NCI-H2171 (cell line): Measurements from ENCODE around the gene HIVEP2.

Experiments
- DNase-seq: peaks from one replicate; lab custom pipeline; 2025; lab: John Stamatoyannopoulos, UW

Gene HIVEP2

DNA sequence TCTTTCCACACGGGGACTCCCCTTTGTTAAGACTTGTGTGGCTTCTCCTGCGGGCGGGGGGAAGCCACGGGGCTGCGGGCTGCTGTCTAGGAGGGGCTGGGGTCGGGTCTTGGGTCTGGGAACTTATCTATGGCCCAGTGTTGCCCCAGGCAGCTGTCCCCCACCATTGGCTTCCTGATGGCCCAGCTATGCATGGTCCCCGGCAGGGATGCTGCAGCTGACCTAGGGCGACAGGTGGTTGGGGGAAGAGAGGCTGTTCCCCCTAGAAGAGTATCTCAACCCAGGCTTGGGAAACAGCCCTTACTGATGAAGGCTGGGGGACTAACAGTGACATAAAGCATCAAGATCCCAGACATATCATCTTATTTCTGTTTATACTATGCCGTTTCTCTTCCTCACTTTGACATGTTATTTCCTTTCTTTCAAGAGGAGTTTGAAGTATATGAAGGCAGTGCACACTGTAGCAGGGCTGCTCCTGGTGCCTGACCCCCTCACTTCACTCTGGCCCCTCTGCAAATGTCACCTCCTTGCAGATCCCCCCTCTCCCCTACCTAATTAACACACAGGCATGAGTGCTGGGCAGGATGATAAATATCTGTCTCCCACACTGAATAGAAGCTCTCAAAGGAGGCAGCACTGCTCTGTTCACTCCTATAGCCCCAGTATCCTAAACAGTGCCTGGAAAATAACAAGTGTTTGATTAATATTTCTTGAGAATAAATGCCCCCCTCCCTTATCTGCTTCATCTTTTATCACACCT is 87.0 kb downstream of the HIVEP2 start:
- no peak for DNase-seq

DNA sequence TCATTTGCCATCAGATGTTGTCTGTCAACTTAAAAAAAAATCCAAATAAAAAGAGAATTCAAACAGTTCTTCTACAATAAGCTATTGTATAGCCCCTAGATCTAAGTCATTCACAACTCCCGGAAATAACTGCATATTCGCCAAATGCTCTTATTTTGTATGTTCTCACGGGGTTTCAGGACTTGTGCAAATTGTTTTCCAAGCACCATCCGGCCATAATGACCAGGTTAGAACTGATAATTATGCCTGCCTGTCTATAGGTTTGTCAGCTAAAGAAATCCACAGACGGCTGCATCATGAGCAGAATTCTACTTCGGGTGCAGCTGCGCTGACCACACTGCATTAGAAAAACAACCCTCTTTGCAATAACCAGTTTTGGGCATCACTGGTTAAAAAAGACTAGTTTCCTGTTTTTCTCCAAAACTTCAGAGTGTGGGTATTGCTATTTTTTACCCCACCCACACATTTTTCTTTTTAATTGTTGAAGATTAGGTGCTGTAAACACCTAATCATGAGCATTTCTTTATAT is 87.7 kb downstream of the HIVEP2 start:
- no peak for DNase-seq

DNA sequence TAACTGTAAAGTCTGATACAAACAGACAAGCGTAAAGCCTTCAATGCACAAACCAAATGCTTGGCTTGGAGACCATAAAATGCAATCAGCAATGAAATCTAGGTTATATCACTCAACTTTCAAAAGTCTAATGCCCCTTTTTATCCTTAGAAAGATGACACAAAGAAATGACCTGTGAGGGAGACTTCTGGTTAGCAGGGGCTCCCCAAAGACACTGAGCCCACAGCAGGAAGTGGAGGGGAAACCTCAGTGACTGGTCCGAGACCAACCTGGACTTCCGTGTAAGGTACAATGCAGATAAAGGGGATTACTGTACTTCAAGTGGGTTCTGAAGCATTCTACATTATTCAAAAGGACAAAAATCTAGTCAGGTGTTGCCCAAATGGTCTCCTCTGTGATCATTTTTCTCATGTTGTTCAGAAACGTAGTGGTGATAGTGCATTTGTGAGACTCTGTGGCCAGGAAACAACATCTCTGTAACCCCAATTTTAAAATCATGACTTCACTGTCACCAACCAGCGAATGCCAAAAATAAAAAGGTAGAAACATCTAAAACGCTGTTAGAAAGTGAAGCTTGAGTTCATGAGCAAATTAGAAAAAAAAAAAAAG is 88.2 kb downstream of the HIVEP2 start:
- DNase-seq, result no peak

DNA sequence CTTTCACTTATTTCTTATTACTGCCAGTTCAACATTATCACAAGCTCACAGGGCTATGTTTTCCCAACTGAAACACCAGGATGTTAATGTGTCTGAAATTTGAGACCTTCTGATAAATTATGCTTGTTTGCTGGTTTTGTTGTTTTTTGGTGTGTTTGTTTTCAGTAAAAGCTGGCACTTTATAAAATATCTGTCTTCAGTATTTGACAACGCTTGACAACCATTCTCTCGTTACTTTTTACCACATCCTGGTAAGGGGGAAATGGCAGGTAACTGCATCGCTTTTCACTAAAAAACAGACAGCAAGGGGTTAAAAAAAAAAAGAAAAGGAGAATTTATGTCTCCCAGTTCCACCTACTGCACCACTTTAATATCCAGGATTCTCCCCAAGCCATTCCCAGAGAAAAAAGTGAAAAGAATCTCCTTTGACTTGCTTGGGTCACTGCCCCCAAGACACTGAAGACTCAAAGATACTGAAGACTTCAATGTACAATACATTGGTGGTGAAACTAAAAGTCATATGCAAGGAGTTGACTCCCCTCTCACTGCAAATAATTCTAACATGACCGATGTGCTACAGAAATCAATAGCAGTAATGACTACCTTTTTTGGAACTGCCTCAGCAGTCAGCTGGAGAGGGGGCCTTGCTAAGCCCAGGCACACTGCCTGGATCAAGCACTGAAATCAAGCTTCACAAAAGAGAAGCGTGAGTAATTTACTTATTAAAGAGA is 88.9 kb downstream of the HIVEP2 start:
- no peak for DNase-seq

DNA sequence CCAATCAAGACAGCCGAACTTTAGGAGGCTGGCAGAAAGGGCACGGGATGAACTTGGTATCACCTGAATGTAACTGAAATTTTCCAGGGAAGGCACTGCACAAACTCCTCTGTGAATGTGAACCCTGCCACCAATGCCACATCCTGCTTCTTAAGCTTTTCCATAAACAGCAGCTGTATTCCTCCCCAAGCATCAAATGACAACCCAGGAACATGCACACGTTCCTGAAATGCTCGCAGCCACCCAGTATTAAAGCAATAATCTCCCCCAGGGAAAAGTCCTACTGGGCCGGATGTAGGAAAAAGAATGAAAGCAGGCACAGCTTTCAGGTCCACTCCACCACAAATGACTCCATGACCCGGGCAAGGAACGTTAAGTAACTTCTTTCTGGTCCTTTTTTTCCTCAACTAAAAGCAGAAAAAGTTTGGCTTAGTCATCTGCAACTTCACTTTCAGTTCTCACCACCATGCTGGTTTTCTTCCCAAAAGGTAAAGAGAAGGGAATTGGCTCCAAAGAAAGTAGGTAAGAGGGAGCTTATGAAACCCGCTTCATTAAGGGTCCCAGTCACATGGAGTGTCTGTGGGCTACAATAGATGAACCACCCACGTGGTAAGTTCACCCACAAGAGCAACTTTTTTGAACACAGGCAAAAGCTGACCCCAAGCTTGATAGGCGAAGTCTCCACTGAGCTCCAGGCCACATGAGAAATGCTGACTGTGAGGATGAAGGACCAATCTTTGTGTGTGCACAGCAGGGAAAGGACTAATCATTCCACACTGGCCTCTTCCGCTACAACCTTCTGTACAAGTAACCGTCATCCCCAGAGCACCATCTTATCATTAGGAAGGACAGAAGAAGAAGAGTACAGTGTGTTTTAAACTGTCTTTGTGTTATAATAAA is 90.1 kb downstream of the HIVEP2 start:
- DNase-seq, result no peak

DNA sequence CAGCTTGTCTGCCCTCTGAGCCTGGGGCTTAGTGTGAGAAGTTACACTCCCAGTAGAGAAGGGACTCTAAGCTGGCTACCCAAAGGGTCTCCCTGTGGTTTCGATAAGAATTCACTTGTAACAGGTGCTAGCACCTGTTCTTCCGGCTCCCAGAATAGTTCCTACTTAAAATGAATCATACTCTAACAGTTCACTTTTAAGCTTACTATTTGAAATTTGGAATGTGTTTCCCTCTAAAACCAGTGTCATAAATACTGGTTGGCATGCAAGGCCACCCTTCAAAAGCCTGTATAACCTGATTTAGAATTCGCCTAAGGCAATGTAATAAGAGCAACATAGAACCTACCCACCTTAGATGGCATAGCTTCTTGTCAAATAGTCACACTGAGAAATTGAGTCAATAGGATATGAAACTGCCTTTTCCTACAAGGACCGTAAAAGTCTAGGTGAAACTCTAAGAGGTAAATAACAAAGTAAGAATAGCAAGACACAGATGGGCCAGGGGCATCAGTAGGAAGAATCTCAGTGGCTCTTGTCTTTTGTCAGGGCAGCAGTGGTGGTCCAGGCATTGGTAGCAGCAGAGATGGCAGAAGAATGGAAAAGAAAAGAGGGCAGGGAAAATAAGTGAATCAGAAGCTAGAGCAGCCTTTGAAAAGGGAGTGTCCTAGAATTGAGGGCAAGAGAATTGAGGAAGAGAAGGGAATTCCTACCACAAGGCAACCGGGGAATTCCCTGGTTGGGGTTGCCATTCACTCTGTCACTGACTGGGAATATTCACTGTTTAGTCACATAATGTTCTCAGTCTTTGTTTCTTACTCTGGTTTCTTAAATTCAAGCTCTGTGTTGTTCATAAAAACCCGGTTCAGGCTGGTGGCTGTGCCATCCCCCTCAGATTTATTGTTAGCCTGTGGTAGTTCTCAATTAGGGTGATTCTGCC is 91.5 kb downstream of the HIVEP2 start:
- DNase-seq, result no peak

DNA sequence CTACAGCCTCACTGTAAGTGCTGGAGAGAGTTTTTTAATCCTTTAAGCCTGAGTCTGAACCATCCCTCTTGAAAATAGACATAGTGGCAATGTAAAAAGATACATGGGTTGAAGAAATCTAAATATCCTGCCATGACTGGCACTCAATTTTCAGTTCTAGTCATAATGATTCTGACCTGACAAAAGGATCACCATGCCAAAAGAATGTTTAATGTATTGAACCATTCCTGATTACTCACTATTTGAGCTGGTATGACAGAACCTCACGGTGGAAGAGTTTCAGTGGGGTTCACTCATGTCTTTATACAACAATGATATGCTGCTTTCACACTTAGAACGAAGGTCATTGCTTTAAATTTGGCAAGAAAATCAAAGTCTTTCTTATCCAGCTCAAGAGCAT is 93.4 kb downstream of the HIVEP2 start:
- no peak for DNase-seq

DNA sequence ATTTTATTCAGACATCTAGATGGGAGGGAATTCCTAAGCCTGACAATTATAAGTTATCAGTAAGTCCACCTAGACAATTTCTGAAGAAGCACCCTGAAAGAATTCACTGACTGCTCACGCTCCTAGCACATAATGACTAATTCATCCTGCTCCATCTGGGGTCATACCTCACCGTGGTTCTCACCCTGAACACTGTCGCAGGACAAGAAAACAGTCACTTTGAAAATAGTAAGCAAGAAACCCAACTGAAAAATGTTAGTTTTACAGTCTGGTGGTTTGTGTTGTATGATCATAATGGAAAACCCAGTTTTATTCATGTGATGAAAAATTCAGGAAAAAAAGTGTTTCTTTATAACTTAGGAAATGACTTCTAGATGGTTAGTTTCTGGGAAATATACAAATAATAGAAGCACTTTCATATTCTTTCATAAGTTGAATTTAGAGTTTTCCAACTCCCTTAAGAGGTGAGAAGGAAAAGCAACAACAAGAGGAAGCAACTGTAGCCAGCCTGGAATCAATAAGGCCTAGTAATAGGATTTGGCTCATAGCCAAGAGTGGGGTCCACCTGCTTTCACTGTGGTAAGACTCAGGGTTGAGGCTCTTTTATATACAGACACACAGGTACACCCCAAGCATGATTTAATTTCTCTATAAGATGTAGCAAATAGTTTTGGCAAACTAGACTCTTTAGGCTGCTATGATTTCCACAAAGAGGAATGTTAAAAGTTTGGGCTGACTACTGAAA is 94.1 kb downstream of the HIVEP2 start:
- DNase-seq, result no peak

DNA sequence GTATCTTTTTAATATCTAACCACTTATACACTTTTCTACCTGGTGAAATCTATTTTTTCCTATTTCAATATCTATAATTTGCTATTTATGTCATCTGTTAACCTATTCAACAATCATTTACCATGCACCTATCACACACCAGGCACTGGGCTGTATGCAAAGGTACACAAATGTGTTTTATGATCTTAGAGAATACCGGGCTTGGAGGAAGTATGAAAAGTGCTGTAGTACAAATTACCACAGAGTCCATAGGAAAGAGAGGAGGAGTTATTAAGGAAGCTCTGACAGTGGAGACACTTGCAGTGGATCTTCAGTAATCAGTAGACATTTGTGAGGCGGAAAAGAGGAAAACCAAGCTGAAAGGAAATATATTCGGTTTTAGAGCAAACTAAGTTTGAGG is 96.0 kb downstream of the HIVEP2 start:
- DNase-seq, result no peak

DNA sequence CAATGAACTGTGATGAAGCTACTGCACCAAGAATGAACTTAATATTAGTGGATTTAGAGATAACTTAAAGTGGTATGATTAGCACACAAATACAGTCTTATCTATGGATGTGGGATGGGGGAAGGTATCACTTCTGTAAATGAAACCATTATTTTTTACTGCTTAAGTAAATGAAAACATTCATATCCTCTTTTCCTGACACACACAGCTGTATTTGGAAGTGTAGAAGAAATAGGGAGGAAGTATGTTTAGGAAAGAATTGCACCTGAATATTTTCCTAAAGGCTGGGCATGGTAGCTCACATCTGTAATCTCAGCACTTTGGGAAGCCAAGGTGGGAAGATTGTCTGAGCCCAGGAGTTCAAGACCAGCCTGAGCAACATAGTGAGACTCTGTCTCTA is 96.8 kb downstream of the HIVEP2 start:
- DNase-seq, result no peak

DNA sequence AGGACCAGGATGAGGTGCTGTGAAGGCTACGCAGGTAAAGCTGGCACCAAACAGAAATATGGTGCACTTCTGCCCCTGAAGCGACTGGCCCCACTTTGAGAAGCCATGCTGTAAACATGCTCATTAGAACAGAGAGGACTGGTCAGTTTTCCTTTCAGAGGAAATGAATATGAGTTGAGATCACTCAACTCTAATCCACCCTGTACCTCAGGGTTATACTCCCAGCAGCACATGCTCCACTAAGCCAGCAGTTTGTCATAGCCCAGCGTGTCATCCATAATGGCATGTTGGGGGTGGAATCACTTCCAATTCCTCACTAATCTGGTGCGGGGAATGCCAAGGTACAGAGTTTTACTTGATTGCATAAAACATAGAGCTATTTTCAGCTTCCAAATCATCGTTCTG is 98.1 kb downstream of the HIVEP2 start:
- DNase-seq, result no peak

DNA sequence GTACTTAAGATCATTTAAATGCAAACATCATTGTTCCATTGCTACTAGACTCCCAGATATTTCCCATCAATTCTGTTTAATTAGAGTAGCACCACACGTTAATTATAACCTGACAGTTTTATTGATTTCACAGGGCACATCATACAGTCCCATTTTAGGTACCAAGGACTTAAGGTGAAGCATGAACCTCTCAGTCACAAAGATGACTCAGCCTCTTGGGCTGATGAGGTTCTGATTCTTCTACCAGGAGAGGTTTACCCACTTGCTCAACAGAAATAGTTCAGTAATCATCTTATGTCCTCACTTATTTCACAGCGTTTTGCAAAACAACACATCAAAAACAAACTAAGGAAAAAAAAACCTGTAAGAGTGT is 98.5 kb downstream of the HIVEP2 start:
- no peak for DNase-seq

DNA sequence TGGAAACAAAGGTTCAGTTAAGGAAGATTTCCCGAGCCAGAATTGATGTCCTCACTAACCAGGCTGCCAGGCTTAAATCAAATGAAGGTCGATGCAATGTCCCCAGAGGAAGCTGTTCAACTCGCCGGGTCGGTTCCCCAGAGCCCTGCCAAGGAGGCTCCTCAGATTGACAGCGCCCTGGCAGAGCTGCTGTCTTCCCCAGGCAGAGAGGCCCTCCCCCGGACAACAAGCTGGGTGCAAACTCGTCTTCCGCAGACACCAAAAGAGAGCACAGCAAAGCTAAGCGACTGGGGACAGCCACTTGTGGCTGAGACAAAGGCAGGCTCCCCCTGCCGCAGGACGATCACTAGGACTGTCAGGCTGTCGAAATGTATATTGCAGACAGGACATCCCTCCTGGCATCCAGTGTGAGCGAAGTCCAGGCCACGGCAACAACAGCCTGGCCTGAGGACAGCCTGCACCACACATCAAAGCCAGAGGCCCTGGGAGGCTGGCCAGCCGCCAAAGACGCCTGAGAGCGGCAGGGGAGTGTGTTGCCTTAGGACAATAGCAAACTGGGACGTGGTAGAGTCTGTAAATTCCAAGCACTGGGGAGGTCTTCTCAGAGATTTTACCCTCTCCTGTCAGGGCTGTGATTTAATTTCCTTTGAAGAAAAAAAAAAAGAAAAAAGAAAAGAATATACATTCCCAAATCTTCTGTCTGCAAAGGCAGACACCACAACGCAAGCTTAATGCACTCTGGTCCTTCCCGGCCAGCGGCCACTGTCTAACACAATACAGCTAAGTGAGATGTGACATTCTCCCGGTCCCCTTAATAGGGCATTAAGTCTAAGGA is 99.1 kb downstream of the HIVEP2 start:
- no peak for DNase-seq

DNA sequence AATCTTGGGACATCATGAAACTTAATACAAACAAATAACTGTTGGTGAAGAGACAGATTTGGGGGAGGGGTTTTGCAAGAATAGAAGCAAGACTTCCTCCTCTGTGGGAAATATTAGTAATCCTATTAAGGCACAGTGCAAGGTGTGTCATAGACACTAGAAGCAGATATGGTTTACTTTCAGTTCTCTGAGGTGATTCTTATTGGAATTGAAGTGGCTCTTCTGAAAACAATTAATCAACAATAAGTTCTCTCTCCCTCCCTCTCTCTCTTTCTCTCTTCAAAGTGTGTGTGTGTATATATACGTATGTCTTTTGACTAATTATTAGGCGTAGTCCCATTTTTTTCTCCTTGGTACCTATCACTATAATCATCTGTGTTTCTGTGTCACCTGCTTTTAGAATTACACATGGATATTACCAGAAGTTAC is 99.8 kb downstream of the HIVEP2 start:
- DNase-seq, result no peak

DNA sequence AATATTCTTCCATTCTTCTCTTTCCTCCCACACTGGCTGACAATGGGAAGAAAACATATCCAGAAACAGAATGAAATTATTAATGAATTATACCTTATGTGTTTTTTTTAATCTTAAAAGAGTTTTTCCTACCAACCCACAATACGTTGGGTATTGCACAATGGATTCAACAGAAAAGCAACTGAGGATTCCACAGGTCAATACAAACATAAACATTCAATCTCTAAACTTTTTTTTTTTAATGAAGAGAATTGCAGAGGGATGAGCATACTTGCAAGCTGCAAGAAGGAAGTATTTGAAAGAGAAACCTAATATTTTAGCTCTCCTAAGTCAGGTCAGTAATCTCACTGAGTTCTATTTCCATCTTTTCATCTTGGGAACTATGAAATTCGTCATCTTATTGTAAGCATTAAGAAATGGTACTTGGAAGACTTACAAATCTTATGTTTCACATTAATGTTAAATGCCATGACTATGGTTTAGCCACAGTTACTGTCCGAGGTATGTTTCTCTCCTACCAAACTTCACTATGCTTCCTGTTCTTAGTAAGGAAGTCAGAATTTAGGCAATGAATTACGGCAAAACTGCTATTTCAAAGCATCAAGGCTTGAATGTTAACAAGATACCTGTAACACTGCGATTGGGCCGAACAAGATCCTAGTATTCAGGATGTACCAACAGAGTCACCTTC is 100.8 kb downstream of the HIVEP2 start:
- DNase-seq, result no peak

DNA sequence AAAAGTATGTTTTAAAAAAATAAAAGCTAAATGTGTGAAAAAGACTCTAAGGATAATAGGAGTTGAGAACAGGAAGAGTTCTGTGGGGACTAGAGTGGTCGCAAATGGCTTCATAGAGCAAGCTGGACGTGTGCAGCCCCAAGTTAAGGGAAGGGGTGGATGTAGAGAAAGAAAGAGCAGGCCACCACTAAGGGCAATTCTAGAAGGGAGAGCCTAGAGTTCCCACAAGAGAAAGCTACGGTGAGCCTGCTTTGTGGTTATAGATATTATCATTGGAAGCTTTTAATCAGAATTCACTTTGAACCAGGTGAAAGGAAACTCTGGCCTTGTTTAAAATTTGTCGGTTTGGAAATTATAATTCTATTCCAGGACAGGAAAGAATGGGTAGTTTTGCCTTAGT is 101.6 kb downstream of the HIVEP2 start:
- DNase-seq, result no peak

DNA sequence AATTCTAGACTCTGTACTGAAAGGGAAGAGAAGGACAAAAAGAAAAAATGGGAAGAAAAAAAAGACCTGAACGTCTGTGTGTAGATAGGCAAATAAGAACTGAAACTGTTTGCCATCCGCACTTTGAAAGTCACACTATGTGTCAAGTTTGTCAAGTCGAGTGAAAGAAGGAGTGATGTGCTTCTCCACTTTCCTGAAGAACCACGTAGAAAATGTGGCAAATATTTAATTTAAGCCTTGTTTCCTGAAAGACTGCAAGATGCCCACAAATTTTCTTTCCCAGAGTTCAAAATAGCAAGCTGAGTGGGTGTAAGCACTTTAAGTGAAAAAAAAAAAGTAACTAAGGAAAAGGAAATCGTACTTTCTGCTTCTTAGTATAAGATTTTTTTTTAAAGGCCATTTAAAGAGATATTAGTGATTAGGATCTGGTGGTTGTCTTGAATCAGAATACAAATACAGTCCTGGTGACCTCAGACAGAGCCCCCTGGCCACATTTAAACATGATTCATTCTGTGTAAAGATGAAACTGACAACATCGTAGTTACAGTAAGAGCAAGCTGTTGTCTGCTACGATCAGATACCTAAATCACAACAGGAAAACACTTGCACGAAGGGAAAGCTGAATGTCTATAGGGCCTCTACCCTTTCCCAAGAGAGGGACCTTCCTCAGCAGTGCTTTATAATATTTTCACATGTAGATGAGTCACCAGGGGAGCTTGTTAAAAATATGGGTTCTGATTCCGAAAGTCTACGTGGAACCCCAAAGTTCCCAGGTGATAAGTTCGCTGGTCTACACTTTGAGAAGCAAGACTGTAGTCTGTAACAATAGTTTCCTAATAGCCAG is 102.3 kb downstream of the HIVEP2 start:
- DNase-seq, result no peak

DNA sequence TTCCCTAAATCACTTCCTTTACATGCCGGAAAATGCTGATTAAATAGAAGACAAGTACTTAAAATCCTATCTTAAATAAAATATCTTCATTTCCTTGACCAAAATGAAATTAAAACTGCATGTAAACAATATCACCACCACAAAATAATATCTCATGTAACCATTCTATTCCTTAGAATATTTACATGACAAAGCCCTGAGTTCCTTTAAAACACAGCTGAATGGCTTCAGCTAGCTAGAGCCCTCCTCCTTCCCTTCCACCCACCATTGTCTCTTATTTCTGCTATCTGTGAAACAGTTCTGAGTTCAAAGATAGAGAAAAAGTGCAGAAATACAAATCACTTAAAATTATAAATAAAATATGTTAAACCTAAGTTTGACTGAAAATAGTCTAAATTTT is 103.1 kb downstream of the HIVEP2 start:
- no peak for DNase-seq
